Testis (tissue), 2 donors: ENCODE measurements around the gene RRP36.

Experiments used
- CTCF ChIP-seq, 3 experiments: fragments of 450-650 bp in 2 of 3; fragments of 200-600 bp in 1 of 3; sonication (generic) in 1 of 3; IDR thresholded peaks; one replicate each; pipeline ENCODE4 v1.5.1; 2016 to 2019; ENCODE audit warnings: antibody characterized with exemption in 3 of 3, mild to moderate bottlenecking in 2 of 3, moderate library complexity in 1 of 3
- POLR2A ChIP-seq: fragments of 450-650 bp; IDR thresholded peaks from one replicate; pipeline ENCODE4 v1.6.1; 2017; ENCODE audit warnings: antibody characterized with exemption, mild to moderate bottlenecking, moderate library complexity

- TF ChIP-seq CTCF (IDR thresholded peaks at IDR 0.05) = no peak
- no peak for TF ChIP-seq POLR2A
These were observed 32.3 kb downstream of the RRP36 start, which contains the start of gene CUL7 for GRCh38 chr6:43053545-43054205.
